ENCODE results near the gene MYO18A. TPM values are rescaled to one million over a fixed set of nuclear protein-coding genes. Genes with fewer than 3 reads are reported as not detected.

The MYO18A gene
- total and polyA plus RNA-seq, 10 of the 15 experiments (the other 5 are each of a cell fraction or from before 2014, with no cell fraction given) = 2.9 to 66.0 (median 24.5) TPM

DNA sequence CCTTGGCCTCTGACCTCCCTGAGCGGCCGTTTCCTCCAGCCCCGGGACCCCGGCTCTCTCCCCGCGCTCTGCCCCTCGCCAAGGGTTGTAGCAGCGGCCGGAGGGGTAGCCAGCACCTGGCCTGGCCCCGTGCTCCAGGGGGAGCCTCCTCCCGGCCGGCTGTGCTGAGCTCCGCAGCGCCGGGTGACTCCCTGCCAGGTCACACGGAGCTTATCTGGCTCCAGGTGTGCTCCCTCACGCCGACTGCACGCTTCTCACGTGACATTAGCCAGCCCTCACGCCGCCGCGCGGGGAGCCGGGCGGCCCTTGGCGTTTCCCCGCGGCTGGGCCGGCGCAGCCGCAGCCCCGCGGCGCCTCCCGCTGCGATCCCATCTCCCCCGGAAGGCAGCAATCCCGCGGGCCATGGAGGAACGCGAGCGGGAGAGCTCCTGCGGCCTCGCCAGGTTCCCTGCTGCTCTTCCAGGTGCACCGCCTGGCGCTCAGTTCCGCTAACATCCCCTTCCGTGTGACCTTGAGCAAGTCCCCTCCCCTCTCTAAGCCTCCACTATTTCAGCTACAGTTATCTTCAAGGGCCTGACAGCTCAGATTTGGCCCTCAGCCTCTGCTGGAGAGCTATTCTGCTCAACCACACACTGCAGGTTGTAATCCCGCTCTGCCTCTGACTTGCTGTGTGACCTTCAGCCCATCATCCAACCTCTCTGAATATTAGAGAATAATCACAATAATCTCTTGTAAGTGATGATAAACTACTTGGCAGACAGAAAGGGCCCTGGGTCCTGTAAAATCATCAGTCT lies 3.4 kb downstream of the MYO18A start (continued):
- TF ChIP-seq, protein P1, sequence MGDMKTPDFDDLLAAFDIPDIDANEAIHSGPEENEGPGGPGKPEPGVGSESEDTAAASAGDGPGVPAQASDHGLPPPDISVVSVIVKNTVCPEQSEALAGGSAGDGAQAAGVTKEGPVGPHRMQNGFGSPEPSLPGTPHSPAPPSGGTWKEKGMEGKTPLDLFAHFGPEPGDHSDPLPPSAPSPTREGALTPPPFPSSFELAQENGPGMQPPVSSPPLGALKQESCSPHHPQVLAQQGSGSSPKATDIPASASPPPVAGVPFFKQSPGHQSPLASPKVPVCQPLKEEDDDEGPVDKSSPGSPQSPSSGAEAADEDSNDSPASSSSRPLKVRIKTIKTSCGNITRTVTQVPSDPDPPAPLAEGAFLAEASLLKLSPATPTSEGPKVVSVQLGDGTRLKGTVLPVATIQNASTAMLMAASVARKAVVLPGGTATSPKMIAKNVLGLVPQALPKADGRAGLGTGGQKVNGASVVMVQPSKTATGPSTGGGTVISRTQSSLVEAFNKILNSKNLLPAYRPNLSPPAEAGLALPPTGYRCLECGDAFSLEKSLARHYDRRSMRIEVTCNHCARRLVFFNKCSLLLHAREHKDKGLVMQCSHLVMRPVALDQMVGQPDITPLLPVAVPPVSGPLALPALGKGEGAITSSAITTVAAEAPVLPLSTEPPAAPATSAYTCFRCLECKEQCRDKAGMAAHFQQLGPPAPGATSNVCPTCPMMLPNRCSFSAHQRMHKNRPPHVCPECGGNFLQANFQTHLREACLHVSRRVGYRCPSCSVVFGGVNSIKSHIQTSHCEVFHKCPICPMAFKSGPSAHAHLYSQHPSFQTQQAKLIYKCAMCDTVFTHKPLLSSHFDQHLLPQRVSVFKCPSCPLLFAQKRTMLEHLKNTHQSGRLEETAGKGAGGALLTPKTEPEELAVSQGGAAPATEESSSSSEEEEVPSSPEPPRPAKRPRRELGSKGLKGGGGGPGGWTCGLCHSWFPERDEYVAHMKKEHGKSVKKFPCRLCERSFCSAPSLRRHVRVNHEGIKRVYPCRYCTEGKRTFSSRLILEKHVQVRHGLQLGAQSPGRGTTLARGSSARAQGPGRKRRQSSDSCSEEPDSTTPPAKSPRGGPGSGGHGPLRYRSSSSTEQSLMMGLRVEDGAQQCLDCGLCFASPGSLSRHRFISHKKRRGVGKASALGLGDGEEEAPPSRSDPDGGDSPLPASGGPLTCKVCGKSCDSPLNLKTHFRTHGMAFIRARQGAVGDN (IDR thresholded peaks at IDR 0.05) = peak; percentile 96
- TF ChIP-seq, protein P2, sequence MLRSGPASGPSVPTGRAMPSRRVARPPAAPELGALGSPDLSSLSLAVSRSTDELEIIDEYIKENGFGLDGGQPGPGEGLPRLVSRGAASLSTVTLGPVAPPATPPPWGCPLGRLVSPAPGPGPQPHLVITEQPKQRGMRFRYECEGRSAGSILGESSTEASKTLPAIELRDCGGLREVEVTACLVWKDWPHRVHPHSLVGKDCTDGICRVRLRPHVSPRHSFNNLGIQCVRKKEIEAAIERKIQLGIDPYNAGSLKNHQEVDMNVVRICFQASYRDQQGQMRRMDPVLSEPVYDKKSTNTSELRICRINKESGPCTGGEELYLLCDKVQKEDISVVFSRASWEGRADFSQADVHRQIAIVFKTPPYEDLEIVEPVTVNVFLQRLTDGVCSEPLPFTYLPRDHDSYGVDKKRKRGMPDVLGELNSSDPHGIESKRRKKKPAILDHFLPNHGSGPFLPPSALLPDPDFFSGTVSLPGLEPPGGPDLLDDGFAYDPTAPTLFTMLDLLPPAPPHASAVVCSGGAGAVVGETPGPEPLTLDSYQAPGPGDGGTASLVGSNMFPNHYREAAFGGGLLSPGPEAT (IDR thresholded peaks at IDR 0.05; ENCODE audit: low read depth) = no peak
- TF ChIP-seq CHD2 (IDR thresholded peaks at IDR 0.05; ENCODE audit: borderline replicate concordance, low read depth, low read length) = no peak
- TF ChIP-seq POLR2AphosphoS2 (IDR thresholded peaks at IDR 0.05; ENCODE audit: low read depth, low read length) = no peak
- TF ChIP-seq MTA3 (IDR thresholded peaks at IDR 0.05; ENCODE audit: borderline replicate concordance, low read length) = no peak
- TF ChIP-seq SREBF1 (IDR thresholded peaks at IDR 0.05; ENCODE audit: low read length) = no peak
- TF ChIP-seq, protein P3, sequence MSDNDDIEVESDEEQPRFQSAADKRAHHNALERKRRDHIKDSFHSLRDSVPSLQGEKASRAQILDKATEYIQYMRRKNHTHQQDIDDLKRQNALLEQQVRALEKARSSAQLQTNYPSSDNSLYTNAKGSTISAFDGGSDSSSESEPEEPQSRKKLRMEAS (IDR thresholded peaks at IDR 0.05; ENCODE audit: low read depth, low read length) = 0 out of 2 replicates have a peak, but pooled peaks have one; percentile 40
- TF ChIP-seq ZBED1 (IDR thresholded peaks at IDR 0.05; ENCODE audit: borderline replicate concordance) = no peak
- TF ChIP-seq, protein P4, sequence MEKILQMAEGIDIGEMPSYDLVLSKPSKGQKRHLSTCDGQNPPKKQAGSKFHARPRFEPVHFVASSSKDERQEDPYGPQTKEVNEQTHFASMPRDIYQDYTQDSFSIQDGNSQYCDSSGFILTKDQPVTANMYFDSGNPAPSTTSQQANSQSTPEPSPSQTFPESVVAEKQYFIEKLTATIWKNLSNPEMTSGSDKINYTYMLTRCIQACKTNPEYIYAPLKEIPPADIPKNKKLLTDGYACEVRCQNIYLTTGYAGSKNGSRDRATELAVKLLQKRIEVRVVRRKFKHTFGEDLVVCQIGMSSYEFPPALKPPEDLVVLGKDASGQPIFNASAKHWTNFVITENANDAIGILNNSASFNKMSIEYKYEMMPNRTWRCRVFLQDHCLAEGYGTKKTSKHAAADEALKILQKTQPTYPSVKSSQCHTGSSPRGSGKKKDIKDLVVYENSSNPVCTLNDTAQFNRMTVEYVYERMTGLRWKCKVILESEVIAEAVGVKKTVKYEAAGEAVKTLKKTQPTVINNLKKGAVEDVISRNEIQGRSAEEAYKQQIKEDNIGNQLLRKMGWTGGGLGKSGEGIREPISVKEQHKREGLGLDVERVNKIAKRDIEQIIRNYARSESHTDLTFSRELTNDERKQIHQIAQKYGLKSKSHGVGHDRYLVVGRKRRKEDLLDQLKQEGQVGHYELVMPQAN (conservative IDR thresholded peaks at IDR 0.05) = no peak
- no peak for TF ChIP-seq RBBP5 (conservative IDR thresholded peaks at IDR 0.05)
- TF ChIP-seq BCL11A (IDR thresholded peaks at IDR 0.05; ENCODE audit: low read depth, low read length) = no peak
- TF ChIP-seq CREB1 (IDR thresholded peaks at IDR 0.05; ENCODE audit: low read depth) = no peak
- TF ChIP-seq, protein P5, sequence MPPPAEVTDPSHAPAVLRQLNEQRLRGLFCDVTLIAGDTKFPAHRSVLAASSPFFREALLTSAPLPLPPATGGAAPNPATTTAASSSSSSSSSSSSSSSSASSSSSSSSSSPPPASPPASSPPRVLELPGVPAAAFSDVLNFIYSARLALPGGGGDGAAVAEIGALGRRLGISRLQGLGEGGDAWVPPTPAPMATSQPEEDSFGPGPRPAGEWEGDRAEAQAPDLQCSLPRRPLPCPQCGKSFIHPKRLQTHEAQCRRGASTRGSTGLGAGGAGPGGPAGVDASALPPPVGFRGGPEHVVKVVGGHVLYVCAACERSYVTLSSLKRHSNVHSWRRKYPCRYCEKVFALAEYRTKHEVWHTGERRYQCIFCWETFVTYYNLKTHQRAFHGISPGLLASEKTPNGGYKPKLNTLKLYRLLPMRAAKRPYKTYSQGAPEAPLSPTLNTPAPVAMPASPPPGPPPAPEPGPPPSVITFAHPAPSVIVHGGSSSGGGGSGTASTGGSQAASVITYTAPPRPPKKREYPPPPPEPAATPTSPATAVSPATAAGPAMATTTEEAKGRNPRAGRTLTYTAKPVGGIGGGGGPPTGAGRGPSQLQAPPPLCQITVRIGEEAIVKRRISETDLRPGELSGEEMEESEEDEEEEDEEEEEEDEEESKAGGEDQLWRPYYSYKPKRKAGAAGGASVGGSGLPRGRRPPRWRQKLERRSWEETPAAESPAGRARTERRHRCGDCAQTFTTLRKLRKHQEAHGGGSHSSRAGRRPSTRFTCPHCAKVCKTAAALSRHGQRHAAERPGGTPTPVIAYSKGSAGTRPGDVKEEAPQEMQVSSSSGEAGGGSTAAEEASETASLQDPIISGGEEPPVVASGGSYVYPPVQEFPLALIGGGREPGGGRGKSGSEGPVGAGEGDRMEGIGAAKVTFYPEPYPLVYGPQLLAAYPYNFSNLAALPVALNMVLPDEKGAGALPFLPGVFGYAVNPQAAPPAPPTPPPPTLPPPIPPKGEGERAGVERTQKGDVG (CRISPR knock-in tag; IDR thresholded peaks at IDR 0.05) = no peak
- peak; percentile 91 for TF ChIP-seq NR2F1 (conservative IDR thresholded peaks at IDR 0.05)
- TF ChIP-seq BHLHE40 (IDR thresholded peaks at IDR 0.05; ENCODE audit: borderline replicate concordance in 1 of 2, low read depth in 2 of 2, low read length in 1 of 2) = peak; percentile 95 to 99
- TF ChIP-seq, protein P6, sequence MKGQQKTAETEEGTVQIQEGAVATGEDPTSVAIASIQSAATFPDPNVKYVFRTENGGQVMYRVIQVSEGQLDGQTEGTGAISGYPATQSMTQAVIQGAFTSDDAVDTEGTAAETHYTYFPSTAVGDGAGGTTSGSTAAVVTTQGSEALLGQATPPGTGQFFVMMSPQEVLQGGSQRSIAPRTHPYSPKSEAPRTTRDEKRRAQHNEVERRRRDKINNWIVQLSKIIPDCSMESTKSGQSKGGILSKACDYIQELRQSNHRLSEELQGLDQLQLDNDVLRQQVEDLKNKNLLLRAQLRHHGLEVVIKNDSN (IDR thresholded peaks at IDR 0.05; ENCODE audit: borderline replicate concordance, extremely low read length, insufficient read depth, low read depth, low read length) = peak; percentile 73

All from GM12878 (cell line).